ENCODE data around the gene P4HA2.

P4HA2 gene

GRCh38 chr5:132221781-132222648 lies 5.6 kb downstream of the P4HA2 start:
- no peak for DNase-seq

- no peak for DNase-seq
Observed at GRCh38 chr5:132220491-132220890, 7.2 kb downstream of the P4HA2 start.

GRCh38 chr5:132219981-132220380 lies 7.7 kb downstream of the P4HA2 start:
- DNase-seq = no peak

- no peak for DNase-seq
Observed at GRCh38 chr5:132219289-132219970, 8.2 kb downstream of the P4HA2 start.

GRCh38 chr5:132218321-132218720 lies 9.3 kb downstream of the P4HA2 start:
- no peak for DNase-seq

- no peak for DNase-seq
Observed at GRCh38 chr5:132215329-132215728, 12.3 kb downstream of the P4HA2 start.

- DNase-seq = no peak
Observed at GRCh38 chr5:132214491-132214890, 13.2 kb downstream of the P4HA2 start.

- no peak for DNase-seq
Observed at GRCh38 chr5:132213666-132214065, 14.0 kb downstream of the P4HA2 start.

GRCh38 chr5:132211787-132212186 lies 15.9 kb downstream of the P4HA2 start:
- no peak for DNase-seq

- no peak for DNase-seq
Observed at GRCh38 chr5:132210944-132211343, 16.7 kb downstream of the P4HA2 start.

GRCh38 chr5:132209901-132210545 lies 17.6 kb downstream of the P4HA2 start:
- DNase-seq = no peak

- no peak for DNase-seq
Observed at GRCh38 chr5:132209131-132209530, 18.5 kb downstream of the P4HA2 start.

- no peak for DNase-seq
Observed at GRCh38 chr5:132207778-132208177, 19.9 kb downstream of the P4HA2 start.

GRCh38 chr5:132206782-132207181 lies 20.9 kb downstream of the P4HA2 start:
- no peak for DNase-seq

GRCh38 chr5:132205385-132206125 lies 22.1 kb downstream of the P4HA2 start:
- no peak for DNase-seq

- no peak for DNase-seq
Observed at GRCh38 chr5:132204371-132205135, 23.1 kb downstream of the P4HA2 start.

GRCh38 chr5:132203916-132204315 lies 23.7 kb downstream of the P4HA2 start:
- DNase-seq = no peak

GRCh38 chr5:132203464-132203818 lies 24.2 kb downstream of the P4HA2 start:
- DNase-seq = no peak

- DNase-seq = no peak
Observed at GRCh38 chr5:132202711-132203463, 24.8 kb downstream of the P4HA2 start.

- DNase-seq = no peak
Observed at GRCh38 chr5:132199116-132199680, 28.5 kb downstream of the P4HA2 start.

GRCh38 chr5:132198571-132198970 lies 29.1 kb downstream of the P4HA2 start:
- DNase-seq = no peak

Measured in 8988T (cell line).